H9 (cell line): Measurements from ENCODE around the gene RMRP. TPM values are rescaled to one million over a fixed set of nuclear protein-coding genes. Genes with fewer than 3 reads are reported as not detected.

ENCODE experiments used
- DNase-seq: peaks from one replicate; pipeline ENCODE4 v3.0.0-alpha.2; 2017
- H2AFZ ChIP-seq: one replicate; pipeline ENCODE4 v1.6.1; 2013; ENCODE audit warnings: mild to moderate bottlenecking, low read length, control low read depth, moderate library complexity
- H2AK5ac ChIP-seq: 2 replicates; pipeline ENCODE4 v1.6.1; 2013; ENCODE audit warnings: low read length, control low read depth, mixed read lengths; ENCODE audit not compliant: insufficient read length
- H2BK120ac ChIP-seq: one replicate; pipeline ENCODE4 v1.6.1; 2013; ENCODE audit warnings: low read depth, mild to moderate bottlenecking, low read length, control low read depth, inconsistent platforms; ENCODE audit not compliant: poor library complexity, severe bottlenecking
- H2BK12ac ChIP-seq: 2 replicates; pipeline ENCODE4 v1.6.1; 2013; ENCODE audit warnings: low read length, control low read depth, mixed read lengths, low read depth; ENCODE audit not compliant: insufficient read length
- H2BK15ac ChIP-seq: 2 replicates; pipeline ENCODE4 v1.6.1; 2013; ENCODE audit warnings: low read depth, low read length, control low read depth
- H2BK20ac ChIP-seq: one replicate; pipeline ENCODE4 v1.6.1; 2013; ENCODE audit warnings: low read depth, mild to moderate bottlenecking, low read length, control low read depth, inconsistent platforms; ENCODE audit not compliant: poor library complexity, severe bottlenecking
- H2BK5ac ChIP-seq: 2 replicates; pipeline ENCODE4 v1.6.1; 2013; ENCODE audit warnings: low read length, control low read depth, mixed read lengths; ENCODE audit not compliant: insufficient read length
- H3K14ac ChIP-seq: 2 replicates; pipeline ENCODE4 v1.6.1; 2013; ENCODE audit warnings: low read length, control low read depth; ENCODE audit not compliant: insufficient read depth
- H3K18ac ChIP-seq: 2 replicates; pipeline ENCODE4 v1.6.1; 2013; ENCODE audit warnings: low read depth, mild to moderate bottlenecking, mixed read lengths, low read length, control low read depth; ENCODE audit not compliant: insufficient read length
- H3K23ac ChIP-seq: 2 replicates; pipeline ENCODE4 v1.6.1; 2013; ENCODE audit warnings: low read length, control low read depth, mixed read lengths, low read depth; ENCODE audit not compliant: insufficient read length
- H3K23me2 ChIP-seq: 2 replicates; pipeline ENCODE4 v1.6.1; 2013; ENCODE audit warnings: low read depth, mild to moderate bottlenecking, mixed read lengths, low read length, control low read depth; ENCODE audit not compliant: insufficient read length, poor library complexity, severe bottlenecking
- H3K27ac ChIP-seq: 2 replicates; pipeline ENCODE4 v1.5.1; 2013; ENCODE audit warnings: low read length, control low read depth, mixed read lengths, low read depth; ENCODE audit not compliant: insufficient read length
- H3K27me3 ChIP-seq: 2 replicates; pipeline ENCODE4 v1.6.1; 2013; ENCODE audit warnings: low read length, control low read depth, inconsistent platforms; ENCODE audit not compliant: insufficient read depth
- H3K4ac ChIP-seq: 2 replicates; pipeline ENCODE4 v1.6.1; 2013; ENCODE audit warnings: low read depth, mild to moderate bottlenecking, control low read depth, inconsistent platforms, low read length, moderate library complexity
- H3K4me1 ChIP-seq: 2 replicates; pipeline ENCODE4 v1.6.1; 2013; ENCODE audit warnings: low read length, control low read depth, inconsistent platforms; ENCODE audit not compliant: insufficient read depth
- H3K4me2 ChIP-seq: 2 replicates; pipeline ENCODE4 v1.6.1; 2013; ENCODE audit warnings: low read length, control low read depth, mixed read lengths; ENCODE audit not compliant: insufficient read length, insufficient read depth
- H3K56ac ChIP-seq: 2 replicates; pipeline ENCODE4 v1.6.1; 2013; ENCODE audit warnings: low read depth, mild to moderate bottlenecking, mixed read lengths, low read length, control low read depth; ENCODE audit not compliant: insufficient read length
- H3K79me1 ChIP-seq: 2 replicates; pipeline ENCODE4 v1.6.1; 2013; ENCODE audit warnings: low read depth, mild to moderate bottlenecking, moderate library complexity, low read length, control low read depth, inconsistent platforms; ENCODE audit not compliant: insufficient read depth, poor library complexity, severe bottlenecking
- H3K79me2 ChIP-seq: 2 replicates; pipeline ENCODE4 v1.6.1; 2013; ENCODE audit warnings: low read length, control low read depth, inconsistent platforms; ENCODE audit not compliant: insufficient read depth
- H3K9ac ChIP-seq: 2 replicates; pipeline ENCODE4 v1.6.1; 2013; ENCODE audit warnings: low read length, control low read depth, mixed read lengths; ENCODE audit not compliant: insufficient read length; ENCODE audit errors: extremely low read depth
- H3K9me3 ChIP-seq: one replicate; pipeline ENCODE4 v1.6.1; 2013; ENCODE audit warnings: low read depth, low read length, inconsistent platforms; ENCODE audit not compliant: control insufficient read depth
- H3T11ph ChIP-seq: one replicate; pipeline ENCODE4 v1.6.1; 2013; ENCODE audit warnings: mild to moderate bottlenecking, low read length, control low read depth, inconsistent platforms
- H4K20me1 ChIP-seq: one replicate; pipeline ENCODE4 v1.6.1; 2013; ENCODE audit not compliant: control insufficient read depth, insufficient read length, insufficient read depth
- H4K5ac ChIP-seq: 2 replicates; pipeline ENCODE4 v1.6.1; 2013; ENCODE audit warnings: low read depth, mild to moderate bottlenecking, mixed read lengths, low read length, control low read depth; ENCODE audit not compliant: insufficient read length
- H4K8ac ChIP-seq: replicated peaks from 2 replicates; pipeline ENCODE4 v1.6.1; 2013; ENCODE audit warnings: low read length, control low read depth, mixed read lengths, low read depth; ENCODE audit not compliant: insufficient read length
- H4K91ac ChIP-seq: 2 replicates; pipeline ENCODE4 v1.6.1; 2013; ENCODE audit warnings: low read depth, mild to moderate bottlenecking, moderate library complexity, mixed read lengths, low read length, control low read depth; ENCODE audit not compliant: insufficient read length
- H3K27ac Mint-ChIP-seq, 3 experiments: 2 replicates in 2 of 3; 3 replicates in 1 of 3; pipeline ENCODE4 v1.8.0; 2020 to 2021; ENCODE audit warnings: mixed read lengths in 3 of 3, mild to moderate bottlenecking in 1 of 3, moderate library complexity in 1 of 3
- H3K27me3 Mint-ChIP-seq: 2 replicates; pipeline ENCODE4 v1.8.0; 2021; ENCODE audit warnings: low read depth, mild to moderate bottlenecking, moderate library complexity, mixed read lengths
- H3K36me3 Mint-ChIP-seq, 3 experiments: 2 replicates in 2 of 3; 3 replicates in 1 of 3; pipeline ENCODE4 v1.8.0; 2020 to 2021; ENCODE audit warnings: low read depth in 3 of 3, mixed read lengths in 3 of 3; ENCODE audit not compliant: insufficient read depth in 1 of 3
- H3K4me1 Mint-ChIP-seq, 2 experiments: 2 replicates each; pipeline ENCODE4 v1.8.0; 2020; ENCODE audit warnings: mixed read lengths in 2 of 2
- H3K4me3 Mint-ChIP-seq, 2 experiments: 2 replicates in 1 of 2; 3 replicates in 1 of 2; pipeline ENCODE4 v1.8.0; 2020 to 2021; ENCODE audit warnings: mild to moderate bottlenecking in 2 of 2, mixed read lengths in 2 of 2, moderate library complexity in 1 of 2
- H3K9me3 Mint-ChIP-seq, 2 experiments: 2 replicates in 1 of 2; 3 replicates in 1 of 2; pipeline ENCODE4 v1.8.0; 2020; ENCODE audit warnings: mild to moderate bottlenecking in 2 of 2, mixed read lengths in 2 of 2, moderate library complexity in 1 of 2
- WGBS: extraction: QIAGEN DNeasy Blood & Tissue Kit; methylation state at CpG from one replicate; pipeline ENCODE4 v1.1.7; 2013; ENCODE audit warnings: missing lambda C conversion rate, low lambda C conversion rate, mixed read lengths; ENCODE audit not compliant: insufficient read length; ENCODE audit errors: extremely low coverage; 5-methylcytosine and 5-hydroxymethylcytosine counted together
- total RNA-seq: library from RNA; stranded (reverse); gene quantifications from 2 replicates; pipeline ENCODE4 v1.2.1, GENCODE V29; 2021
- TF ChIP-seq, protein P1 (sequence below): fragments of 200-600 bp; sonication (generic); conservative IDR thresholded peaks from 3 replicates; pipeline ENCODE4 v1.8.0; 2021; ENCODE audit warnings: antibody characterized with exemption, mild to moderate bottlenecking

RMRP gene
- total RNA-seq, 1 experiment from 2014 or later: 18,417 TPM

GRCh38 chr9:35618854-35619799 is 38.7 kb downstream of the RMRP start:
- no peak overlapping the region for H4K8ac ChIP-seq
- no peaks in the 10 kb centered on the region for H3K79me2 ChIP-seq
- H2AK5ac ChIP-seq: no peak overlapping the region
- H2BK5ac ChIP-seq: no peak overlapping the region
- H3K79me1 ChIP-seq: no peaks in the 10 kb centered on the region
- no peaks in the 10 kb centered on the region for H3K9me3 Mint-ChIP-seq
- H3K23ac ChIP-seq: no peak overlapping the region
- H2BK15ac ChIP-seq: no peak overlapping the region
- no peaks in the 10 kb centered on the region for H3K9me3 ChIP-seq
- H3T11ph ChIP-seq: no peak overlapping the region
- H3K27ac Mint-ChIP-seq: no peak overlapping the region
- H3K4me1 ChIP-seq: no peaks in the 10 kb centered on the region; the same call in 1 of the 2 replicates
- no peak for DNase-seq
- no peak overlapping the region for H3K27ac ChIP-seq
- H3K4me3 Mint-ChIP-seq: no peak overlapping the region; a peak in 1 of 5 replicates
- peaks cover 13% of the 10 kb centered on the region for H3K23me2 ChIP-seq
- H3K18ac ChIP-seq: no peak overlapping the region
- no peak overlapping the region for H2BK20ac ChIP-seq
- no peak overlapping the region for H2BK12ac ChIP-seq
- no peak overlapping the region for H3K56ac ChIP-seq
- H2BK120ac ChIP-seq: no peak overlapping the region
- WGBS: no CpG with 5 or more reads among the region's 17 CpGs
- H3K27me3 Mint-ChIP-seq: peaks cover 42% of the 10 kb centered on the region
- H3K14ac ChIP-seq: no peak overlapping the region; the same call in 1 of the 2 replicates
- TF ChIP-seq, protein P1, sequence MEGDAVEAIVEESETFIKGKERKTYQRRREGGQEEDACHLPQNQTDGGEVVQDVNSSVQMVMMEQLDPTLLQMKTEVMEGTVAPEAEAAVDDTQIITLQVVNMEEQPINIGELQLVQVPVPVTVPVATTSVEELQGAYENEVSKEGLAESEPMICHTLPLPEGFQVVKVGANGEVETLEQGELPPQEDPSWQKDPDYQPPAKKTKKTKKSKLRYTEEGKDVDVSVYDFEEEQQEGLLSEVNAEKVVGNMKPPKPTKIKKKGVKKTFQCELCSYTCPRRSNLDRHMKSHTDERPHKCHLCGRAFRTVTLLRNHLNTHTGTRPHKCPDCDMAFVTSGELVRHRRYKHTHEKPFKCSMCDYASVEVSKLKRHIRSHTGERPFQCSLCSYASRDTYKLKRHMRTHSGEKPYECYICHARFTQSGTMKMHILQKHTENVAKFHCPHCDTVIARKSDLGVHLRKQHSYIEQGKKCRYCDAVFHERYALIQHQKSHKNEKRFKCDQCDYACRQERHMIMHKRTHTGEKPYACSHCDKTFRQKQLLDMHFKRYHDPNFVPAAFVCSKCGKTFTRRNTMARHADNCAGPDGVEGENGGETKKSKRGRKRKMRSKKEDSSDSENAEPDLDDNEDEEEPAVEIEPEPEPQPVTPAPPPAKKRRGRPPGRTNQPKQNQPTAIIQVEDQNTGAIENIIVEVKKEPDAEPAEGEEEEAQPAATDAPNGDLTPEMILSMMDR: no peak
- H3K4me1 Mint-ChIP-seq: peaks cover 15 to 18% of the 10 kb centered on the region in 2 experiments
- H3K4ac ChIP-seq: no peak overlapping the region
- no peaks in the 10 kb centered on the region for H4K20me1 ChIP-seq
- H3K36me3 Mint-ChIP-seq: no peaks in the 10 kb centered on the region
- H2AFZ ChIP-seq: no peak overlapping the region
- H3K9ac ChIP-seq: no peak overlapping the region
- H4K5ac ChIP-seq: no peak overlapping the region
- H4K91ac ChIP-seq: no peak overlapping the region
- peaks cover 4% of the 10 kb centered on the region; the same call in 1 of the 2 replicates for H3K27me3 ChIP-seq
- no peak overlapping the region for H3K4me2 ChIP-seq
